Natural killer cell treated with Interleukin-12 subunit alpha and Interleukin-12 subunit beta and Interleukin-15 and Interleukin-18, amount 100 ng/mL, for 72 hours (primary cell): ENCODE results near the gene SAMHD1. TPM values are rescaled to one million over a fixed set of nuclear protein-coding genes. Genes with fewer than 3 reads are reported as not detected.
"Not testable (repeated sequence)": the region's sequence is repeated elsewhere in the genome, so short reads cannot be mapped to it uniquely, and the experiment has no call there.

Source experiments
- ATAC-seq, 2 donors: fragments of 150-1000 bp; cut with Tn5 transposase in 1 of 2; sonication (Bioruptor Pico), chemical (Tn5 transposase) in 1 of 2; 2 replicates each; pipeline ENCODE4 v1.10.0; 2021
- DNase-seq: peaks from one replicate; pipeline ENCODE4 v3.0.0; 2022; ENCODE audit warnings: low spot score
- H3K27ac Mint-ChIP-seq, 2 donors: 1 replicate in 1 of 2; 2 replicates in 1 of 2; pipeline ENCODE4 v1.8.0; 2022; ENCODE audit warnings: mixed read lengths in 2 of 2, mild to moderate bottlenecking in 1 of 2, moderate library complexity in 1 of 2
- H3K27me3 Mint-ChIP-seq, 2 donors: 1 replicate in 1 of 2; 2 replicates in 1 of 2; pipeline ENCODE4 v1.8.0; 2022; ENCODE audit warnings: mixed read lengths in 2 of 2
- H3K36me3 Mint-ChIP-seq: one replicate; pipeline ENCODE4 v1.8.0; 2022; ENCODE audit warnings: mixed read lengths
- H3K4me1 Mint-ChIP-seq, 2 donors: 1 replicate in 1 of 2; 2 replicates in 1 of 2; pipeline ENCODE4 v1.8.0; 2022; ENCODE audit warnings: low read depth in 2 of 2, mixed read lengths in 2 of 2, mild to moderate bottlenecking in 1 of 2
- H3K4me3 Mint-ChIP-seq: one replicate; pipeline ENCODE4 v1.8.0; 2022; ENCODE audit warnings: mixed read lengths
- H3K9me3 Mint-ChIP-seq: 2 replicates; pipeline ENCODE4 v1.8.0; 2022; ENCODE audit warnings: mixed read lengths
- total RNA-seq, 2 donors: library from RNA; stranded (reverse); gene quantifications; one replicate each; pipeline ENCODE4 v1.2.3, GENCODE V29; 2022

Gene SAMHD1
- total RNA-seq, 2 donors from 2014 or later = 74.9 to 86.0 TPM

GRCh38 chr20:36936761-36937401, 14.6 kb downstream of the SAMHD1 start:
- not testable (repeated sequence) for DNase-seq, H3K9me3 Mint-ChIP-seq, ATAC-seq, H3K27me3 Mint-ChIP-seq, H3K4me3 Mint-ChIP-seq
- Mint-ChIP-seq H3K27ac (peak overlapping the region; percentile 55 to 69), H3K4me1 (peaks cover 37 to 45% of the 10 kb centered on the region in 2 donors), H3K36me3 (peaks cover 15% of the 10 kb centered on the region)

GRCh38 chr20:36936341-36936740, 15.2 kb downstream of the SAMHD1 start:
- Mint-ChIP-seq H3K4me3 (no peak overlapping the region), H3K36me3 (peaks cover 11% of the 10 kb centered on the region), H3K4me1 (peaks cover 37 to 45% of the 10 kb centered on the region in 2 donors), H3K27ac (no peak overlapping the region), H3K27me3 (no peaks in the 10 kb centered on the region), H3K9me3 (no peaks in the 10 kb centered on the region)
- DNase-seq (no peak), ATAC-seq (no peak)

- H3K9me3 Mint-ChIP-seq, ATAC-seq, DNase-seq, H3K27me3 Mint-ChIP-seq, H3K4me3 Mint-ChIP-seq, H3K27ac Mint-ChIP-seq: not testable (repeated sequence)
- peaks cover 20% of the 10 kb centered on the region for H3K36me3 Mint-ChIP-seq
- peaks cover 37 to 49% of the 10 kb centered on the region in 2 donors for H3K4me1 Mint-ChIP-seq
Measured at GRCh38 chr20:36933571-36933970, 17.9 kb downstream of the SAMHD1 start.

- Mint-ChIP-seq H3K27ac (peak overlapping the region; percentile 57 to 83), H3K4me1 (peaks cover 37 to 49% of the 10 kb centered on the region in 2 donors), H3K27me3 (no peaks in the 10 kb centered on the region), H3K9me3 (no peaks in the 10 kb centered on the region), H3K4me3 (no peak overlapping the region), H3K36me3 (peaks cover 20% of the 10 kb centered on the region)
- DNase-seq (no peak), ATAC-seq (no peak)
Measured at GRCh38 chr20:36932476-36933426, 18.8 kb downstream of the SAMHD1 start.

- ATAC-seq, H3K27me3 Mint-ChIP-seq, H3K9me3 Mint-ChIP-seq, DNase-seq: not testable (repeated sequence)
- Mint-ChIP-seq H3K27ac (peak overlapping the region; percentile 83 to 85), H3K4me1 (peaks cover 36 to 45% of the 10 kb centered on the region in 2 donors), H3K4me3 (peak overlapping the region; percentile 22), H3K36me3 (peaks cover 20% of the 10 kb centered on the region)
Measured at GRCh38 chr20:36932067-36932466, 19.4 kb downstream of the SAMHD1 start.

GRCh38 chr20:36929691-36930090, 21.8 kb downstream of the SAMHD1 start:
- ATAC-seq = no peak
- H3K4me1 Mint-ChIP-seq = peaks cover 31 to 39% of the 10 kb centered on the region in 2 donors
- peak overlapping the region; percentile 83 to 85 for H3K27ac Mint-ChIP-seq
- no peak for DNase-seq
- no peaks in the 10 kb centered on the region for H3K9me3 Mint-ChIP-seq
- no peaks in the 10 kb centered on the region for H3K27me3 Mint-ChIP-seq
- H3K36me3 Mint-ChIP-seq = peaks cover 31% of the 10 kb centered on the region
- H3K4me3 Mint-ChIP-seq = peak overlapping the region; percentile 15

- ATAC-seq (no peak), DNase-seq (no peak)
- peaks cover 30 to 39% of the 10 kb centered on the region in 2 donors for H3K4me1 Mint-ChIP-seq
- H3K36me3 Mint-ChIP-seq = peaks cover 31% of the 10 kb centered on the region
- no peaks in the 10 kb centered on the region for H3K9me3 Mint-ChIP-seq
- H3K27ac Mint-ChIP-seq = peak overlapping the region; percentile 83 to 85
- no peaks in the 10 kb centered on the region for H3K27me3 Mint-ChIP-seq
- peak overlapping the region; percentile 15 for H3K4me3 Mint-ChIP-seq
Measured at GRCh38 chr20:36929290-36929689, 22.2 kb downstream of the SAMHD1 start.

- no peak for ATAC-seq
- H3K36me3 Mint-ChIP-seq = peaks cover 27% of the 10 kb centered on the region
- DNase-seq = no peak
- no peaks in the 10 kb centered on the region for H3K9me3 Mint-ChIP-seq
- no peak overlapping the region for H3K27ac Mint-ChIP-seq
- no peaks in the 10 kb centered on the region for H3K27me3 Mint-ChIP-seq
- no peak overlapping the region for H3K4me3 Mint-ChIP-seq
- H3K4me1 Mint-ChIP-seq = peaks cover 29 to 35% of the 10 kb centered on the region in 2 donors
Measured at GRCh38 chr20:36927704-36928103, 23.8 kb downstream of the SAMHD1 start.

GRCh38 chr20:36926653-36927200, 24.8 kb downstream of the SAMHD1 start:
- H3K4me3 Mint-ChIP-seq = no peak overlapping the region
- no peak for ATAC-seq
- DNase-seq = no peak
- no peaks in the 10 kb centered on the region for H3K9me3 Mint-ChIP-seq
- H3K4me1 Mint-ChIP-seq = peaks cover 25 to 28% of the 10 kb centered on the region in 2 donors
- peaks cover 26% of the 10 kb centered on the region for H3K36me3 Mint-ChIP-seq
- H3K27ac Mint-ChIP-seq = peak overlapping the region in 1 of 2 donors; percentile 39
- no peaks in the 10 kb centered on the region for H3K27me3 Mint-ChIP-seq

- Mint-ChIP-seq H3K27ac (peak overlapping the region; percentile 43 to 71), H3K4me3 (no peak overlapping the region)
- no peak for ATAC-seq
Measured at GRCh38 chr20:36925234-36925633, 26.3 kb downstream of the SAMHD1 start.

GRCh38 chr20:36924167-36925045, 27.1 kb downstream of the SAMHD1 start:
- DNase-seq (no peak), ATAC-seq (no peak)
- Mint-ChIP-seq H3K4me3 (no peak overlapping the region), H3K9me3 (no peaks in the 10 kb centered on the region), H3K27ac (peak overlapping the region; percentile 43 to 71), H3K36me3 (peaks cover 15% of the 10 kb centered on the region), H3K27me3 (no peaks in the 10 kb centered on the region), H3K4me1 (peaks cover 4 to 11% of the 10 kb centered on the region in 2 donors)

More at GRCh38 chr20:36925234-36925633, 26.3 kb downstream of the SAMHD1 start:
- Mint-ChIP-seq H3K9me3 (no peaks in the 10 kb centered on the region), H3K27me3 (no peaks in the 10 kb centered on the region), H3K36me3 (peaks cover 17% of the 10 kb centered on the region), H3K4me1 (peaks cover 11 to 13% of the 10 kb centered on the region in 2 donors)
- no peak for DNase-seq

GRCh38 chr20:36920334-36920730, 31.2 kb downstream of the SAMHD1 start:
- ATAC-seq = no peak

More at GRCh38 chr20:36920334-36920730, 31.2 kb downstream of the SAMHD1 start:
- DNase-seq = no peak
- Mint-ChIP-seq H3K4me3 (no peak overlapping the region), H3K36me3 (no peaks in the 10 kb centered on the region), H3K4me1 (peaks cover 0 to 6% of the 10 kb centered on the region in 2 donors), H3K9me3 (no peaks in the 10 kb centered on the region), H3K27me3 (no peaks in the 10 kb centered on the region), H3K27ac (no peak overlapping the region)
